Liver (tissue), 9 donors: ENCODE measurements around the gene SYCP2. TPM values are rescaled to one million over a fixed set of nuclear protein-coding genes. Genes with fewer than 3 reads are reported as not detected.

Source experiments
- DNase-seq: peaks from one replicate; pipeline ENCODE4 v3.0.0-alpha.2; 2017; ENCODE audit warnings: low spot score
- H3K27ac ChIP-seq, 2 donors: one replicate each; pipeline ENCODE4 v1.7.0; 2013; ENCODE audit warnings: inconsistent platforms in 2 of 2, low read length in 2 of 2, control low read depth in 1 of 2, low read depth in 1 of 2, mild to moderate bottlenecking in 1 of 2
- H3K27me3 ChIP-seq, 4 donors: one replicate each; pipeline versions ENCODE4 v1.6.1 to v1.7.0; 2013; ENCODE audit warnings: low read length in 3 of 4, inconsistent platforms in 1 of 4, mild to moderate bottlenecking in 1 of 4, moderate library complexity in 1 of 4; ENCODE audit not compliant: control insufficient read depth in 4 of 4, insufficient read depth in 4 of 4
- H3K36me3 ChIP-seq, 4 donors: one replicate each; pipeline versions ENCODE4 v1.6.1 to v1.7.0; 2013; ENCODE audit warnings: low read length in 3 of 4, mild to moderate bottlenecking in 3 of 4, low read depth in 1 of 4, moderate library complexity in 1 of 4; ENCODE audit not compliant: control insufficient read depth in 4 of 4, insufficient read depth in 3 of 4
- H3K4me1 ChIP-seq, 4 donors: one replicate each; pipeline versions ENCODE4 v1.6.1 to v1.7.0; 2013; ENCODE audit warnings: low read length in 3 of 4, mild to moderate bottlenecking in 3 of 4, moderate library complexity in 1 of 4; ENCODE audit not compliant: control insufficient read depth in 4 of 4, insufficient read depth in 4 of 4
- H3K4me3 ChIP-seq, 3 donors: one replicate each; pipeline versions ENCODE4 v1.6.1 to v1.7.0; 2013; ENCODE audit warnings: low read length in 3 of 3, control low read depth in 1 of 3, low read depth in 1 of 3, mild to moderate bottlenecking in 1 of 3
- H3K9ac ChIP-seq, 2 donors: one replicate each; pipeline ENCODE4 v1.7.0; 2013; ENCODE audit warnings: low read length in 2 of 2, mild to moderate bottlenecking in 2 of 2, moderate library complexity in 2 of 2, control low read depth in 1 of 2, low read depth in 1 of 2
- H3K9me3 ChIP-seq, 4 donors: one replicate each; pipeline versions ENCODE4 v1.6.1 to v1.7.0; 2013; ENCODE audit warnings: low read length in 3 of 4; ENCODE audit not compliant: control insufficient read depth in 4 of 4
- ATF3 ChIP-seq: IDR thresholded peaks from 2 replicates; pipeline ENCODE4 v1.6.1; 2016; ENCODE audit warnings: antibody characterized with exemption
- CTCF ChIP-seq: fragments of 150-350 bp; IDR thresholded peaks from 2 replicates; pipeline ENCODE4 v1.5.1; 2017; ENCODE audit warnings: improper control_type of control experiment, low read depth, low read length; ENCODE audit not compliant: missing input control
- EGR1 ChIP-seq, 2 donors: IDR thresholded peaks; 2 replicates each; pipeline ENCODE4 v1.6.1; 2016 to 2018; ENCODE audit warnings: antibody characterized with exemption in 2 of 2, low read depth in 2 of 2
- FOXA1 ChIP-seq: IDR thresholded peaks from 2 replicates; pipeline ENCODE4 v1.6.1; 2016; ENCODE audit warnings: antibody characterized with exemption
- FOXA2 ChIP-seq: IDR thresholded peaks from 2 replicates; pipeline ENCODE4 v1.6.1; 2016; ENCODE audit warnings: antibody characterized with exemption
- GABPA ChIP-seq, 2 donors: IDR thresholded peaks in 1 of 2; conservative IDR thresholded peaks in 1 of 2; 2 replicates each; pipeline ENCODE4 v1.6.1; 2016; ENCODE audit warnings: antibody characterized with exemption in 2 of 2, mild to moderate bottlenecking in 1 of 2, moderate library complexity in 1 of 2
- HNF4A ChIP-seq, 2 donors: conservative IDR thresholded peaks; 2 replicates each; pipeline ENCODE4 v1.6.1; 2016; ENCODE audit warnings: antibody characterized with exemption in 2 of 2, mild to moderate bottlenecking in 2 of 2
- HNF4G ChIP-seq: IDR thresholded peaks from 2 replicates; pipeline ENCODE4 v1.6.1; 2016; ENCODE audit warnings: antibody characterized with exemption
- JUND ChIP-seq, 2 donors: IDR thresholded peaks; 2 replicates each; pipeline ENCODE4 v1.6.1; 2016; ENCODE audit warnings: antibody characterized with exemption in 2 of 2
- MAX ChIP-seq: IDR thresholded peaks from 2 replicates; pipeline ENCODE4 v1.6.1; 2016; ENCODE audit warnings: antibody characterized with exemption
- NR2F2 ChIP-seq: IDR thresholded peaks from 2 replicates; pipeline ENCODE4 v1.6.1; 2016; ENCODE audit warnings: antibody characterized with exemption
- RAD21 ChIP-seq, 2 donors: IDR thresholded peaks; 2 replicates each; pipeline ENCODE4 v1.6.1; 2016; ENCODE audit warnings: antibody characterized with exemption in 2 of 2, mild to moderate bottlenecking in 2 of 2
- REST ChIP-seq: IDR thresholded peaks from 2 replicates; pipeline ENCODE4 v1.6.1; 2016; ENCODE audit warnings: antibody characterized with exemption, mild to moderate bottlenecking
- RXRA ChIP-seq, 2 donors: IDR thresholded peaks; 2 replicates each; pipeline ENCODE4 v1.6.1; 2017 to 2018; ENCODE audit warnings: antibody characterized with exemption in 2 of 2, mild to moderate bottlenecking in 1 of 2
- SP1 ChIP-seq: IDR thresholded peaks from 2 replicates; pipeline ENCODE4 v1.6.1; 2018; ENCODE audit warnings: antibody characterized with exemption, mild to moderate bottlenecking
- YY1 ChIP-seq: IDR thresholded peaks from 2 replicates; pipeline ENCODE4 v1.6.1; 2016; ENCODE audit warnings: antibody characterized with exemption, mild to moderate bottlenecking
- ZBTB33 ChIP-seq: IDR thresholded peaks from 2 replicates; pipeline ENCODE4 v1.6.1; 2016; ENCODE audit warnings: antibody characterized with exemption
- WGBS: extraction: QIAGEN DNeasy Blood & Tissue Kit; methylation state at CpG from one replicate; pipeline ENCODE4 v1.1.7; 2013; 5-methylcytosine and 5-hydroxymethylcytosine counted together
- polyA plus RNA-seq, 2 donors: library from polyadenylated mRNA; stranded (reverse) in 1 of 2; unstranded in 1 of 2; fragments of 200-250 nt in 1 of 2; fragments of >200 nt in 1 of 2; fragmentation: Nextera tagmentation in 1 of 2; extraction: Ambion mirVana in 1 of 2; gene quantifications; one replicate each; pipeline versions ENCODE4 v1.2.1 to v1.2.3, GENCODE V29; 2013 to 2015
- total RNA-seq, 2 donors: library from RNA; depleted of rRNA; stranded (reverse); fragments of >200 nt; gene quantifications; one replicate each; pipeline ENCODE4 v1.2.3, GENCODE V29; 2014
- donor health status: healthy.
- donor health status: healthy.
- donor health status: healthy.
- donor health status: healthy.
- donor health status: healthy.

SYCP2 gene
- total and polyA plus RNA-seq, 4 donors: 0.07 to 0.84 (median 0.38) TPM

- no peak overlapping the region for H3K27ac ChIP-seq
- WGBS: 80% methylated on average over 4 of the region's 4 CpGs
Measured at GRCh38 chr20:59938221-59938620, 4.8 kb upstream of the SYCP2 start.

More at GRCh38 chr20:59938221-59938620, 4.8 kb upstream of the SYCP2 start:
- Histone ChIP-seq H3K4me3 (no peak overlapping the region), H3K4me1 (peaks cover 8 to 23% (median 20%) of the 10 kb centered on the region in 4 donors), H3K27me3 (peaks cover 0 to under 1% (median 0%) of the 10 kb centered on the region in 4 donors), H3K9ac (no peak overlapping the region), H3K36me3 (no peaks in the 10 kb centered on the region), H3K9me3 (peaks cover 0 to 2% (median 0%) of the 10 kb centered on the region in 4 donors)
- TF ChIP-seq HNF4G: no peak
- no peak for TF ChIP-seq RAD21 (IDR thresholded peaks at IDR 0.05)
- TF ChIP-seq RXRA (IDR thresholded peaks at IDR 0.05): no peak
- no peak for TF ChIP-seq REST
- TF ChIP-seq HNF4A (conservative IDR thresholded peaks at IDR 0.05): no peak
- TF ChIP-seq SP1: no peak
- no peak for TF ChIP-seq ATF3
- no peak for TF ChIP-seq NR2F2
- no peak for TF ChIP-seq EGR1 (IDR thresholded peaks at IDR 0.05; ENCODE audit: low read depth in 2 of 2)
- no peak for TF ChIP-seq FOXA2
- TF ChIP-seq ZBTB33: no peak
- no peak for TF ChIP-seq GABPA (IDR thresholded peaks at IDR 0.05 in 1 of 2, conservative IDR thresholded peaks at IDR 0.05 in 1 of 2)
- TF ChIP-seq YY1: no peak
- no peak for TF ChIP-seq JUND (IDR thresholded peaks at IDR 0.05)
- TF ChIP-seq MAX: no peak
- TF ChIP-seq FOXA1: no peak
- TF ChIP-seq CTCF: no peak
- DNase-seq: no peak
